Lower leg skin (tissue), 3 donors: ENCODE data around the gene MAU2.

Source experiments
- CTCF ChIP-seq, 3 donors: fragments of 450-650 bp; IDR thresholded peaks; one replicate each; pipeline ENCODE4 v1.5.1; 2016; ENCODE audit warnings: antibody characterized with exemption in 3 of 3, mild to moderate bottlenecking in 3 of 3, moderate library complexity in 2 of 3
- POLR2A ChIP-seq, 2 donors: fragments of 450-650 bp; IDR thresholded peaks; one replicate each; pipeline ENCODE4 v1.6.1; 2016 to 2017; ENCODE audit warnings: antibody characterized with exemption in 2 of 2, mild to moderate bottlenecking in 1 of 2, moderate library complexity in 1 of 2

- TF ChIP-seq CTCF (IDR thresholded peaks at IDR 0.05) (no peak), POLR2A (IDR thresholded peaks at IDR 0.05) (no peak)
These were observed 16.3 kb upstream of the MAU2 start for GRCh38 chr19:19304186-19304965.
